LNCaP clone FGC (cell line): Measurements from ENCODE around the gene CHRM3.

Experiments
- DNase-seq: peaks from one replicate; pipeline ENCODE4 v3.0.0-alpha.2; 2011; ENCODE audit warnings: low read depth
- H3K4me3 ChIP-seq: 2 replicates; pipeline ENCODE4 v1.5.1; 2011; ENCODE audit warnings: mild to moderate bottlenecking, low read depth, low read length, control low read depth
- TF ChIP-seq, protein P1 (sequence below): IDR thresholded peaks from 2 replicates; pipeline ENCODE4 v1.5.1; 2012; ENCODE audit warnings: mild to moderate bottlenecking; ENCODE audit not compliant: control insufficient read depth, insufficient read depth; ENCODE audit errors: extremely low read depth

Gene CHRM3

DNA sequence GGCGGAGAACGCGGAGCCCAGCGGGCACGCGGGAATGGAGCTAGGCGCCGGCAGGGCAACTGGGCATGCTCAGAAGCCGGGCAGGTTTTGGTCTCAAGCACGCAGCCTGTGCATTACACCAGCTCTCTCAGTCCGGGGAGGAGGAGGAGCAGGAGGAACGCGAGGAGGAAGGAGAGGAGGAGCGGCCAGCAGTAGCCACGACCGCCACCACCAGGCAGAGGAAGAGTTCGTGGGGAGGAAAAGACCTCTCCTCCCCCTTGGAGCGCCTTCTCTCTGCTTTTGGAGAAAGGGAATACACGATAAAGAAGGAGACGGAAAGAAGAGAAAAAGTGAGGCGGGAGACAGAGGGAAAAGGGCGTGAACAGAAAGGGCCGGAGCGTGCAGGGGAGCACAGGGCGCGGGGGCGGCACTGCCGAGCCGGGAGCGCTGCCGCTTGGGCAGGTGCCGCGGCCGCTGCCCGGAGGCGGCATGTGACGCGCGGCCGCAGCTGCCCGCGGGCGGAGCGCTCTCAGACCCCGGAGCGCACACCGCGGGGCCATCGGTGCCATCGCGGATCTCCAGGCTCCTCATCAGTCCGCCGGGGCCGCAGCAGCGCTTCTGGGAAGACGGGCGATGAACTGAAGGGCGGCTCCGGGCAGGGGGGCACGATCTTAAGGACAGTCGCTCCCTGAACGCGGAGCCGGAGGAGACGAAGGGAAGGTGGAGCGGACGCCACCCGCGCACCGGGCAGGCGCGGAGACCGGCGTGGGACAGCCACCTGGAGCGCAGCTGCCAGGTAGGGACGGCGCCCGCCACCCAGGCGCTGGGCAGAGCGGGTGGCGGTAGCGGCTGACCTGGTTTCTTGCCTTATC is at the start of gene CHRM3:
CHRM3 (plus strand) TSS at position 116 of the 851 bp plus-strand sequence. CDS start 520,884 bp downstream, outside the sequence.
- TF ChIP-seq, protein P1, sequence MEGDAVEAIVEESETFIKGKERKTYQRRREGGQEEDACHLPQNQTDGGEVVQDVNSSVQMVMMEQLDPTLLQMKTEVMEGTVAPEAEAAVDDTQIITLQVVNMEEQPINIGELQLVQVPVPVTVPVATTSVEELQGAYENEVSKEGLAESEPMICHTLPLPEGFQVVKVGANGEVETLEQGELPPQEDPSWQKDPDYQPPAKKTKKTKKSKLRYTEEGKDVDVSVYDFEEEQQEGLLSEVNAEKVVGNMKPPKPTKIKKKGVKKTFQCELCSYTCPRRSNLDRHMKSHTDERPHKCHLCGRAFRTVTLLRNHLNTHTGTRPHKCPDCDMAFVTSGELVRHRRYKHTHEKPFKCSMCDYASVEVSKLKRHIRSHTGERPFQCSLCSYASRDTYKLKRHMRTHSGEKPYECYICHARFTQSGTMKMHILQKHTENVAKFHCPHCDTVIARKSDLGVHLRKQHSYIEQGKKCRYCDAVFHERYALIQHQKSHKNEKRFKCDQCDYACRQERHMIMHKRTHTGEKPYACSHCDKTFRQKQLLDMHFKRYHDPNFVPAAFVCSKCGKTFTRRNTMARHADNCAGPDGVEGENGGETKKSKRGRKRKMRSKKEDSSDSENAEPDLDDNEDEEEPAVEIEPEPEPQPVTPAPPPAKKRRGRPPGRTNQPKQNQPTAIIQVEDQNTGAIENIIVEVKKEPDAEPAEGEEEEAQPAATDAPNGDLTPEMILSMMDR, result peak; percentile 33; the same call in 1 of the 2 replicates
- peak within 1 kb of the TSS; percentile 32 for H3K4me3 ChIP-seq
- DNase-seq, result no peak

DNA sequence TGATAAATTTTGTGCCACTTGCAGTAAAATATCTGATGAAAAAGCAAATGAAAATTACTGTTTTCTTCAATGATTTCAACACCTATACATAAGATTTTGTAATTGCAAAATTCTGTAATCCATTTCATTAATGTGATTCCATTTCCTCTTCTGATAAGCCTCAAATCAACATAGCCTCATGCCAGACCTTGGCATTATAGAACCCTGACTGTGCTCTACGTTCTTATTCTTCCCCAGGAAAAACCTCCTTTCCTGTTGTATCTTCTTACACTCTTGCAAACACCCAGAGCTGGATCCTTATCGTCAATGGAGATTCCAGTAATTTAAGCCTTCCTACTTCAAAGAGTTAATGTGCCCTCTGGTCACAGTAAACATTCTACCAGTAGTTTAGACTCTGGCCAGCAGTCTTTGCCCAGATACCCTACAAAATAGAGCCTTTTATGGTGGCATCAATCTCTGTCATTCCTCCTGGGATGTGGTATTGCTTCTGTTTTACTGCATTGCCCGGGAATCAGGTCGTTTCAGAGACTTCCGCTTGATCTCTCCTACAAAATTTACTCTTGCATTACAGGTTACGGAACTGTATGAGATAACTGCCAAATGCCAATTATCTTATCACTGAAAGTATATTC is 48.5 kb upstream of the CHRM3 start:
- TF ChIP-seq, protein P1, result no peak
- no peak overlapping the region for H3K4me3 ChIP-seq
- DNase-seq, result no peak

DNA sequence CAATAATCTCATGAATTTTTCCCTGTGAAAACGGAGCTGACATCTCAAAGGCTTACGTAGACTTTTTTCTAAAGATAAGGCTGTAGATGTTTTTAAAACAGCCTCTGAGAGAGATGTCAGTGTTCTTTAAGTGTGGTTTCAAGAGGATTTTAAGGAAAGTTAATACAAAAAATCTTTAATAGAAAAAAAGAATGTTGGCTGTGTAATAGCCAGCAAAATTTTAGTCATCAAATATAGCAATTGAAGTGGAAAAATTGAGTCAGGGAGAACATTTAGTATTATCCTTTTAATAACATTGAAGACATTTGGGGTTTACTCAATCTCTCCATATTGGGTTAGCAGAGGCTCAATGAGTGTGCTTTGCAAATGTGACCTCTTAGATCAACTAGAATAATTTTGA is 38.6 kb upstream of the CHRM3 start:
- TF ChIP-seq, protein P1, result no peak
- no peak for DNase-seq
- H3K4me3 ChIP-seq, result no peak overlapping the region

DNA sequence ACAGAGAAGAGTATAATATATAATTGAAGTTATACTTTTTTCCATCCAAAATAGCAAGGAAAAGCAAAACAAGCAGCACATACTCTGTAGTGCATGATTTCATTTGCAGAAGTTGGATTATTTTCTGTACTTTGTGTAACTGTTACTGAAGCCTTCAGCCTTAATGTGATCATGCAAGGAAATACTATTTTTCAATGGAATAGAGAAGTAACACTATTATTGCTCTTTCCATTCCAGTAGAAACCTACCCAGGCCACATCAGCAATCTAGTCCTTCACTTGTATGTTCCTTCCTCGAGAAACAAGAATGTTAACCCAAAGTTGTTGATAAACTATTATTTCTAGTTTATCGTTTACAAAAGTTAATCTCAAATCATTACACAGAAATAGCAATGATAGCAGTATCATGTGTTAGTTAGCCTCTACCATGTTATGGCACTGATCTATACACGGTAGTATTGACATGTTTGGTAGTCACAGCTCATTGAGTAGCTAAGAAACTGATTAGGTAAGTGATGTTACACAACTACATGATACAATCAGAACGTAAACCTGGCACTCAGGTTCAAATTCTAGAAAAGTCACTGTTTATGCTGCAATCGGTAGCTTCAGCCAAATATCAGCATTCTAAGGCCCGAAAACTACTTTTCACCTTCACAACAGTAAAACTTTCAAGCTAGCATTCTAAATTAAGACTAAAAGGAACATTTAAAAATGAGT is 37.6 kb upstream of the CHRM3 start:
- TF ChIP-seq, protein P1, result no peak
- H3K4me3 ChIP-seq, result no peak overlapping the region
- DNase-seq, result no peak

DNA sequence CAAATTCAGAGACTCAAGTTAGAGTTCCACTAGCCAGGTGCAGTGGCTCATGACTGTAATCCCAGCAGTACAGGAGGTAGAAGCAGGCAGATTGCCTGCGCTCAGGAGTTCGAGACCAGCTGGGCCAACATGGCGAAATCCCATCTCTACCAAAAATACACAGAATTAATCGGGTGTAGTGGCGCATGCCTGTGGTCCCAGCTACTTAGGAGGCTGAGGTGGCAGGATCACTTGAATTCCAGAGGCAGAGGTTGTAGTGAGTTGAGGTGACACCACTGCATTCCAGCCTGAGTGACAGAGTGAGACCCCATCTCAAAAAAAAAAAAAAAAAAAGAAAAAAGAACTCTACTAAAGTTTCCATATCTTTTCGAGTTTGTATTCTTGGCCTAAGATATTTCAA is 36.7 kb upstream of the CHRM3 start:
- H3K4me3 ChIP-seq, result no peak overlapping the region
- DNase-seq, result no peak
- TF ChIP-seq, protein P1, result no peak

DNA sequence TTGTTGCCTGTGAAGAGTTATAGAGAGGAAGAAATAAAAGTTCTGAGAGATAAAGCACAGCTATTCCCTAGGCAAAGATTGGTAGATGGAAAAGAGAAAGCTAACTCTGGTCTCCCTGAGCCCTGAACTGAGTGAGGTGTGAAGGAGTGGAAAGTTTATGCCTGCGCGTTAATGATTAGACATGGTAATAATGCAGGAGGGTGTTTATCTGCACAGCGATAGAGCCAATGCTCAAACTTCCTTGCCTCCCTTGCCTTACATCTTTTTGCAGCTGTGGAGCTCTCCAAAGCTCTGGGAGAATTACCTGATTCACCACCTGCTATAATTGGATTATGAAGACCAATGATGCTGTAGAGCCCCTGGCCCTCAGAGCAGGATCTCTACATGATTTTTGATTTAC is 32.8 kb upstream of the CHRM3 start:
- H3K4me3 ChIP-seq, result no peak overlapping the region
- TF ChIP-seq, protein P1, result no peak
- no peak for DNase-seq
